ENCODE data around the gene CCDC91.

The CCDC91 gene, protein sequence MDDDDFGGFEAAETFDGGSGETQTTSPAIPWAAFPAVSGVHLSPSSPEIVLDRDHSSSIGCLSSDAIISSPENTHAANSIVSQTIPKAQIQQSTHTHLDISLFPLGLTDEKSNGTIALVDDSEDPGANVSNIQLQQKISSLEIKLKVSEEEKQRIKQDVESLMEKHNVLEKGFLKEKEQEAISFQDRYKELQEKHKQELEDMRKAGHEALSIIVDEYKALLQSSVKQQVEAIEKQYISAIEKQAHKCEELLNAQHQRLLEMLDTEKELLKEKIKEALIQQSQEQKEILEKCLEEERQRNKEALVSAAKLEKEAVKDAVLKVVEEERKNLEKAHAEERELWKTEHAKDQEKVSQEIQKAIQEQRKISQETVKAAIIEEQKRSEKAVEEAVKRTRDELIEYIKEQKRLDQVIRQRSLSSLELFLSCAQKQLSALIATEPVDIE

GRCh38 chr12:28190321-28191050 is at the start of gene CCDC91:
TSS of gene CCDC91 (plus strand) at chr12:28190456. CDS start at chr12:28257216, 66,760 bp downstream.
- peak; percentile 81 for DNase-seq

- no peak for DNase-seq
Measured at GRCh38 chr12:28144059-28144458, 46.2 kb upstream of the CCDC91 start.

DNA sequence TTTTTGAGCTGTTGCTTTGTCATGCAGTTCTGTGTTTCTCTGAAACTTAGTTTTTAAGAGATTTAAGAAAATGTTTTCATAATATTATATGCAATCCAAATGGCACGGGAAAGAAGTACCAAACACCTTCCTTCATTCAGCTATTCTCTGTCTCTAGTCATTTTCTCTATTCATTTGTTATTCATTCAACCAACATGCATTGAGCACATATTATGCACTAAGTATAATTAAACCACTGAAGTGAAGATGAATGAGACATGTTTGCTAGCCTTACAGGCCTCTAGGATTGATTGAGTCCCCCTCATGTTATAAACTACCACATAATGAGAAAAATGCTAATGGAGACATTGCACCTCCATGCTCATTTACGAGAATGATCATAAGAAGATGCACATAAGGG is 45.7 kb upstream of the CCDC91 start:
- no peak for DNase-seq

DNA sequence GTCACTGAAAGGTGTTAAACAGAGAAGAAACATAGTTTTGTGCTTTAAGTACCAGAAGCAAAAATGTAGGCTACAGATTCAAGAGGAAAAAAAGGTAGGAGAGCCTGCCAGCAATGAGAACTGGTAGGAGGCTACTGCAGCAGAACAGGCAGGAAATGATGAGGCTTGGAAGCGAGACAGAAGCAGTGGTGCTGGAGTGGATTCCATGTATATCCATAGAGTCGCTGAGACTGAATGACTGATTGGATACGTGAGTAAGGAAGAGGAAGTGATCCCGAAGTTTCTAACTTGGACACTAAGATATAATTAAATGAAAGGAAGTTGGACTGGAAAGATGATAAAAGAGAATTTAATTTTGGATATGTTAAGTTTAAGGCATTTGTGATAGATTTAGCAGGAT is 45.0 kb upstream of the CCDC91 start:
- no peak for DNase-seq

GRCh38 chr12:28149279-28149678 is 41.0 kb upstream of the CCDC91 start:
- DNase-seq: no peak

GRCh38 chr12:28156362-28156761 is 33.9 kb upstream of the CCDC91 start:
- DNase-seq: no peak

- DNase-seq: no peak
Measured at GRCh38 chr12:28156804-28157203, 33.5 kb upstream of the CCDC91 start.

DNA sequence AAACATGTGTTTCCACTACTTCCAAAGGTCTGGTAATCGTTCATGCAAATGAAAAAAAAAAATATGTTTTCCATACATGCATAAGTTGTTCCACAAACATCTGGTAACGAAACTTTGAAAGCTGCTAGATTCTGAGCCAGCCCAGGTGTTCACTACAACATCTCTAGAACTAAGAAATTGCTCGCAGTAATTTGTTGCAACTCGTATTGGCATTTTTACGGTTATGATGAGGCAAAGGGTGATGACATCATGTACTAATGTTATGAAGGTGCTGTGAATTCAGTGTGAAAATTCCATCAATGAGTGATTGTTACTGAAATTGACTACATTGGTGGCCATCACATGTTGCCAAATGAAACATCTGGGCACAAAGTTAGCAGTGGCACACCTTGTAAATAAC is 31.9 kb upstream of the CCDC91 start:
- DNase-seq: no peak

DNA sequence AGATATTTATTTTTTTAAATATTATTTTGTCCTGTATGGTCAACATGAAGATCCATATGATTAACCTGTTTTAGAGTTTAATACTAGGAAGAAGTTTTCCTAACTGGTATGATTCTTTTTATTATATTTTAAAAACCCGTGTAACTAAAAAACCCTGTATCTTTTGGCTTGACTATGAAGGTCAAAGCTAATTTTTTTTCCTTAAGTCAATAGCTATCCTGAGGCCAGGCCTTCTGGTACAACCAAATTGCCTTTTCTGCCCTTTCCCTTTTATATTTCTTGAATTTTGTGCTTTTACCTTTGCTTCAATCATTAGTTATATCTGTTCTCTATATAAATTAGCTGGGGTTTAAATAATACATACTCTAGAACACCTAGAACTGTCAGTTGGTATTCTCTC is 30.6 kb upstream of the CCDC91 start:
- no peak for DNase-seq

DNA sequence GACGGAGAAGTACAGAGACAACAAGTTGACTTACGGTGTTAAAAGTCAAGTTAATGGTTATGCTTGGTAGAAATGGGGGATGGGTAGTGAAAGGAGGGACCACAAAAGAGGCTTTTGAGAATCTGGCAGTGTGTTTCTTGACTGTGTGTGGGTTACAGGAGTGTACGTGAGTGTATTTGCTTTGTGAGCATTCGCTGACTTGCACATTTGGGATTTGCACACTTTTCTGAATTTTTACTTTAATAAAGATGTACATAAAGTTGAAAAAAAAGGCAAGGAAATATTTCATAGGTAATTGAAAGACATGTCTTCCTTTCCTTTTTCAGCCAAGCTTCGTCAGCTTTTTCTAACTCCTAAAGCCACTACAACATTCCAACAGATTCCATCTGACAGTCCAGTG is 28.6 kb upstream of the CCDC91 start:
- no peak for DNase-seq

DNA sequence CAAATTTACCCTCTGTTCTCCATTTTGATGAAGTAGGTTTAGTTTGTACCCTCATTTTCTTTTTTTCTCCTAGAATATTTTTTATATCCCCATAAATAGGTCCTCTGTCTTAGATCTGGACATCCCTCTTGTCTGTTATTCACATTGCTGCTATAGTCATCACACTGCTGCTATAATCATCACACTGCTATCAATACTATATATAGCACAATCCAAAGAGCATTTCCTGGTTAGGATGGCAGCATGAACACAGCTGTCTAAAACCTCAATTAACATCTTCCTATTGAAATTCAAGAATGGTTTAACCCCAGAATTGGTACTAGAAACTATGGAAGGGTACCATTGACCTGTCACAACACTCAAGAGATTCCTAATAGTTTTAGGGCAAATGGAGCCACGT is 27.6 kb upstream of the CCDC91 start:
- DNase-seq: no peak

GRCh38 chr12:28164644-28165275 is 25.5 kb upstream of the CCDC91 start:
- DNase-seq: peak; percentile 44

DNA sequence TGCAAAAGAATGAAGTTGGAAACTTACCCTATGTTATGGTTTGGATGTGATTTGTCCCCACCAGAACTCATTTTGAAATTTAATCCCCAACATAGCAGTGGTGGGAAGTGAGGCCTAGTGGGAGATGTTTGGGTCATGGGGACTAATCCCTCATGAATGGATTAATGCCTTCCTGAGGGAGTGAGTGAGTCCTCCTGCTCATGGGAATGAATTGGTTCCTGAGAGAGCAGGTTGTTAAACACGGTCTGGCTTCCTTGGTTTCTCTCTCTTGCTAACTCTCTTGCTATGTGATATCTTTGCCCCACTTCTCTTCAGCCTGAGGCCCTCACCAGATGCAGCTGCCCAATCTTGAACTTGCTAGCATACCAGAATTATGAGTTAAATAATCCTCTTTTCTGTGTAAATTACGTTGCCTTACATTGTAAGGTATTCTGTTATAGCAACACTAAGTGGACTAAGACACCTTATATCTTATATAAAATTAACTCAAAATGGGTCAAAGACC is 22.2 kb upstream of the CCDC91 start:
- DNase-seq: no peak

GRCh38 chr12:28171356-28172060 is 18.7 kb upstream of the CCDC91 start:
- no peak for DNase-seq

- peak; percentile 37 for DNase-seq
Measured at GRCh38 chr12:28172434-28173030, 17.7 kb upstream of the CCDC91 start.

GRCh38 chr12:28173440-28173839 is 16.8 kb upstream of the CCDC91 start:
- DNase-seq: no peak

GRCh38 chr12:28175098-28175589 is 15.1 kb upstream of the CCDC91 start:
- DNase-seq: no peak

DNA sequence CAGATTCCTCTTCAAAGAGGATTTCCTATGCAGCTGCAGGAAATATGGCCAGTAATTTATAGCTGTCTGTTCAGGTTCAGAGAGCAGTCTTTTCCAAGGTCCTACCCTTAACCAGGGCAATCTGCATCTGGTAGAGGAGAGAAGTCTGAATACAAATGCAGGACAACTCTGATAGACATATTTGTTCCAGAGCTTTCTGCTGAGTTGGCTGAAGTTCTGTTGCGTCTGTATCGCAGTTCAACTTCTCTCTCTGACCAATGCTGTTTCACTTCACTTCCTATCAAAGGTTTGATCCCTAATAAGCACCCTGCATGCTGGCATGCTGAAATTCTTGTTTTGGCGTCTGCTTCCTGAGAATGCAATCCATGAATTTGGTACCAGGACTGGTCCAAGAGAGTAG is 14.0 kb upstream of the CCDC91 start:
- no peak for DNase-seq

- DNase-seq: no peak
Measured at GRCh38 chr12:28177461-28177860, 12.8 kb upstream of the CCDC91 start.

DNA sequence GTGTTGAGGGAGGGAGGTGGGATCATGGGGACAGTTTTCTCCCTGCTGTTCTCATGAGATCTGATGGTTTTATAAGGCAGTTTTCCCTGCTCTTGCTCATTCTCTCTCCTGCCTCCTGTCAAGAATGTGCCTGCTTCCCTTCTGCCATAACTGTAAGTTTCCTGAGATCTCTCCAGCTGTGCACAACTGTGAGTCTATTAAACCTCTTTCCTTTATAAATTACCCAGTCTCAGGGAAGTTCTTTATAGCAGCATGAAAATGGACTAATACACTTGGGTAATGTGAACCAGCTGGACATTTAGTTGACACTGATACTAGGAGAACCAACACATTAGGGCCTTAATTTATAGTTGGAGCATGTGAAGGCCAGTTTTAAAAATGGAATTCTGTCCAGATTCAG is 12.4 kb upstream of the CCDC91 start:
- no peak for DNase-seq

DNA sequence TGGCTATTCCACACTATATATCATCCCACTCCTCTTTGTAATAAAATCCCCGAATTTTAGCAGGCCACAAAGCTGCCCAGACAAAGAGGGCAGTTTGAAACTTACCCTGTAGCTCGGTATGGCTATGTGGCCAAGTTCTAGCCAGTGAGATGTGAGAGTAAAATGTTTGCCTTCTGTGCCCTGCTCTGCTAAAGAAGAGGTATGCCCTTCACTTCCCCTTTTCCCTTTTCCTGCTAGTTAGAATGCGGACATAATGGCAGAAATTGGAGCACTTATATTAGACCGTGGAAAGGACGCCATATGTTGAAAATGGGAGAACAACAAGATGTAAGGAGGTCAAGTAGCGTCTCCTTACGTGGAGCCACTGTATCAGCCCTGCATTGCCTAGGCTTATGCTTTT is 11.5 kb upstream of the CCDC91 start:
- DNase-seq: no peak

GRCh38 chr12:28180786-28181185 is 9.5 kb upstream of the CCDC91 start:
- no peak for DNase-seq
